ENCODE measurements around the gene STX8.

Gene STX8

DNA sequence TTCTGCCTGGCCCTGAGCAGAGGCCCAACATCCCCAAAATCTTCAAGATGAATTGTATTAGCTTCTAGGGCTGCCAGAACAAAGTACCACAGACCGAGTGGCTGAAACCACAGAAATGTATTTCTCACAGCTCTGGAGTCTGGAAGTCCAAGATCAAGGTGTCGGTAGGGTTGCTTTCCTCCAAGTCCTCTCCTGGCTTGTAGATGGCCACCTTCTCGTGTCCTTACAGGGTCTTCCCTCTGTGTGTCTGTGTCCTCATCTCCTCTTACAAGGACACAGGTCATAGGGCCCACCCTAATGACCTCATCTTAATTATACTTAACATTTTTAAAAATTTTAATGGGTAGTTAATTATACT, 338.6 kb downstream of the STX8 start:
- Histone ChIP-seq H2BK5ac (ENCODE audit: low read depth, low read length, poor library complexity) (no peak overlapping the region), H3K27me3 (ENCODE audit: insufficient read depth, low read length) (no peaks in the 10 kb centered on the region), H2BK12ac (ENCODE audit: low read length) (no peak overlapping the region), H3K18ac (ENCODE audit: low read length) (no peak overlapping the region), H3K36me3 (ENCODE audit: control insufficient read depth in 1 of 2, insufficient read depth in 2 of 2, low read length in 2 of 2) (no peaks in the 10 kb centered on the region), H2AK5ac (ENCODE audit: low read length) (no peak overlapping the region), H3K4me2 (ENCODE audit: low read length) (no peak overlapping the region), H3K9me3 (ENCODE audit: insufficient read depth, low read depth, low read length) (peaks cover 6% of the 10 kb centered on the region), H3K4me3 (ENCODE audit: low read depth, low read length) (no peak overlapping the region), H3K79me2 (ENCODE audit: control insufficient read depth, insufficient read depth, low read length, poor library complexity) (no peaks in the 10 kb centered on the region), H3K9ac (ENCODE audit: low read length) (no peak overlapping the region), H3K4ac (ENCODE audit: low read depth, low read length) (no peak overlapping the region), H3K27ac (ENCODE audit: low read depth, low read length) (no peak overlapping the region), H4K12ac (ENCODE audit: low read depth, low read length) (no peak overlapping the region), H4K8ac (ENCODE audit: low read depth, low read length) (no peak overlapping the region), H3K79me1 (ENCODE audit: low read length) (no peaks in the 10 kb centered on the region), H2BK120ac (ENCODE audit: insufficient read depth, low read length, poor library complexity) (no peak overlapping the region), H2AFZ (ENCODE audit: insufficient read depth, low read length, poor library complexity) (no peak overlapping the region), H3K4me1 (ENCODE audit: control insufficient read depth in 1 of 2, insufficient read depth in 2 of 2, low read length in 2 of 2) (peaks cover 11 to 12% of the 10 kb centered on the region in 2 experiments), H4K91ac (ENCODE audit: low read depth, low read length) (no peak overlapping the region), H3K14ac (ENCODE audit: low read length) (no peak overlapping the region), H3K23ac (ENCODE audit: low read length) (no peak overlapping the region)
- no CpG with 5 or more reads among the region's 3 CpGs for WGBS (ENCODE audit: extremely low coverage, insufficient coverage, insufficient read length)
- DNase-seq: peak in 1 of 2 donors; percentile 18

GRCh38 chr17:9236286-9237052, 339.2 kb downstream of the STX8 start:
- Histone ChIP-seq H2BK120ac (ENCODE audit: insufficient read depth, low read length, poor library complexity) (no peak overlapping the region), H4K12ac (ENCODE audit: low read depth, low read length) (no peak overlapping the region), H3K27ac (ENCODE audit: low read depth, low read length) (no peak overlapping the region), H2AFZ (ENCODE audit: insufficient read depth, low read length, poor library complexity) (no peak overlapping the region), H3K79me2 (ENCODE audit: control insufficient read depth, insufficient read depth, low read length, poor library complexity) (no peaks in the 10 kb centered on the region), H3K14ac (ENCODE audit: low read length) (no peak overlapping the region), H2AK5ac (ENCODE audit: low read length) (no peak overlapping the region), H3K27me3 (ENCODE audit: insufficient read depth, low read length) (no peaks in the 10 kb centered on the region), H3K4me1 (ENCODE audit: control insufficient read depth in 1 of 2, insufficient read depth in 2 of 2, low read length in 2 of 2) (peaks cover 11 to 12% of the 10 kb centered on the region in 2 experiments), H3K9ac (ENCODE audit: low read length) (no peak overlapping the region), H3K4me3 (ENCODE audit: low read depth, low read length) (no peak overlapping the region), H3K23ac (ENCODE audit: low read length) (no peak overlapping the region), H3K36me3 (ENCODE audit: control insufficient read depth in 1 of 2, insufficient read depth in 2 of 2, low read length in 2 of 2) (no peaks in the 10 kb centered on the region), H3K4me2 (ENCODE audit: low read length) (no peak overlapping the region), H3K18ac (ENCODE audit: low read length) (no peak overlapping the region), H3K4ac (ENCODE audit: low read depth, low read length) (no peak overlapping the region), H2BK12ac (ENCODE audit: low read length) (no peak overlapping the region), H4K8ac (ENCODE audit: low read depth, low read length) (no peak overlapping the region), H2BK5ac (ENCODE audit: low read depth, low read length, poor library complexity) (no peak overlapping the region), H3K9me3 (ENCODE audit: insufficient read depth, low read depth, low read length) (peaks cover 6% of the 10 kb centered on the region), H3K79me1 (ENCODE audit: low read length) (no peaks in the 10 kb centered on the region), H4K91ac (ENCODE audit: low read depth, low read length) (no peak overlapping the region)
- peak; percentile 98 to 99 for DNase-seq
- WGBS (ENCODE audit: extremely low coverage, insufficient coverage, insufficient read length): no CpG with 5 or more reads among the region's 7 CpGs

- no CpG with 5 or more reads among the region's 4 CpGs for WGBS (ENCODE audit: extremely low coverage, insufficient coverage, insufficient read length)
- Histone ChIP-seq H2BK5ac (ENCODE audit: low read depth, low read length, poor library complexity) (no peak overlapping the region), H3K14ac (ENCODE audit: low read length) (no peak overlapping the region), H3K79me1 (ENCODE audit: low read length) (no peaks in the 10 kb centered on the region), H3K36me3 (ENCODE audit: control insufficient read depth in 1 of 2, insufficient read depth in 2 of 2, low read length in 2 of 2) (no peaks in the 10 kb centered on the region), H2AFZ (ENCODE audit: insufficient read depth, low read length, poor library complexity) (no peak overlapping the region), H3K4me3 (ENCODE audit: low read depth, low read length) (no peak overlapping the region), H4K8ac (ENCODE audit: low read depth, low read length) (no peak overlapping the region), H3K9ac (ENCODE audit: low read length) (no peak overlapping the region), H3K18ac (ENCODE audit: low read length) (no peak overlapping the region), H2BK120ac (ENCODE audit: insufficient read depth, low read length, poor library complexity) (no peak overlapping the region), H3K79me2 (ENCODE audit: control insufficient read depth, insufficient read depth, low read length, poor library complexity) (no peaks in the 10 kb centered on the region), H4K12ac (ENCODE audit: low read depth, low read length) (no peak overlapping the region), H3K23ac (ENCODE audit: low read length) (no peak overlapping the region), H3K27ac (ENCODE audit: low read depth, low read length) (no peak overlapping the region), H3K4me2 (ENCODE audit: low read length) (no peak overlapping the region), H2AK5ac (ENCODE audit: low read length) (no peak overlapping the region), H3K4me1 (ENCODE audit: control insufficient read depth in 1 of 2, insufficient read depth in 2 of 2, low read length in 2 of 2) (peaks cover 8% of the 10 kb centered on the region in 2 experiments), H3K9me3 (ENCODE audit: insufficient read depth, low read depth, low read length) (peaks cover 6% of the 10 kb centered on the region), H4K91ac (ENCODE audit: low read depth, low read length) (no peak overlapping the region), H2BK12ac (ENCODE audit: low read length) (no peak overlapping the region), H3K27me3 (ENCODE audit: insufficient read depth, low read length) (no peaks in the 10 kb centered on the region), H3K4ac (ENCODE audit: low read depth, low read length) (no peak overlapping the region)
- DNase-seq: no peak
These were observed 340.3 kb downstream of the STX8 start for GRCh38 chr17:9235346-9235745.

GRCh38 chr17:9234389-9234945, 341.2 kb downstream of the STX8 start:
- no peak overlapping the region for H3K4me2 ChIP-seq (ENCODE audit: low read length)
- no CpG with 5 or more reads among the region's 8 CpGs for WGBS (ENCODE audit: extremely low coverage, insufficient coverage, insufficient read length)
- no peak overlapping the region for H2AFZ ChIP-seq (ENCODE audit: insufficient read depth, low read length, poor library complexity)
- H2AK5ac ChIP-seq (ENCODE audit: low read length): no peak overlapping the region
- no peak overlapping the region for H3K14ac ChIP-seq (ENCODE audit: low read length)
- no peak overlapping the region for H2BK12ac ChIP-seq (ENCODE audit: low read length)
- H3K4me3 ChIP-seq (ENCODE audit: low read depth, low read length): no peak overlapping the region
- H3K36me3 ChIP-seq (ENCODE audit: control insufficient read depth in 1 of 2, insufficient read depth in 2 of 2, low read length in 2 of 2): no peaks in the 10 kb centered on the region
- no peak overlapping the region for H4K12ac ChIP-seq (ENCODE audit: low read depth, low read length)
- no peaks in the 10 kb centered on the region for H3K27me3 ChIP-seq (ENCODE audit: insufficient read depth, low read length)
- no peak for DNase-seq
- no peak overlapping the region for H3K27ac ChIP-seq (ENCODE audit: low read depth, low read length)
- H3K9me3 ChIP-seq (ENCODE audit: insufficient read depth, low read depth, low read length): peaks cover 4% of the 10 kb centered on the region
- H3K79me2 ChIP-seq (ENCODE audit: control insufficient read depth, insufficient read depth, low read length, poor library complexity): no peaks in the 10 kb centered on the region
- H2BK120ac ChIP-seq (ENCODE audit: insufficient read depth, low read length, poor library complexity): no peak overlapping the region
- no peak overlapping the region for H3K9ac ChIP-seq (ENCODE audit: low read length)
- no peak overlapping the region for H4K91ac ChIP-seq (ENCODE audit: low read depth, low read length)
- no peak overlapping the region for H3K23ac ChIP-seq (ENCODE audit: low read length)
- no peak overlapping the region for H3K4ac ChIP-seq (ENCODE audit: low read depth, low read length)
- H3K18ac ChIP-seq (ENCODE audit: low read length): no peak overlapping the region
- H2BK5ac ChIP-seq (ENCODE audit: low read depth, low read length, poor library complexity): no peak overlapping the region
- peaks cover 4% of the 10 kb centered on the region in 2 experiments for H3K4me1 ChIP-seq (ENCODE audit: control insufficient read depth in 1 of 2, insufficient read depth in 2 of 2, low read length in 2 of 2)
- no peak overlapping the region for H4K8ac ChIP-seq (ENCODE audit: low read depth, low read length)
- no peaks in the 10 kb centered on the region for H3K79me1 ChIP-seq (ENCODE audit: low read length)
